ENCODE measurements around the gene PCDHGA7.
"Not testable (repeated sequence)": the region's sequence is repeated elsewhere in the genome, so short reads cannot be mapped to it uniquely, and the experiment has no call there.

Gene PCDHGA7

DNA sequence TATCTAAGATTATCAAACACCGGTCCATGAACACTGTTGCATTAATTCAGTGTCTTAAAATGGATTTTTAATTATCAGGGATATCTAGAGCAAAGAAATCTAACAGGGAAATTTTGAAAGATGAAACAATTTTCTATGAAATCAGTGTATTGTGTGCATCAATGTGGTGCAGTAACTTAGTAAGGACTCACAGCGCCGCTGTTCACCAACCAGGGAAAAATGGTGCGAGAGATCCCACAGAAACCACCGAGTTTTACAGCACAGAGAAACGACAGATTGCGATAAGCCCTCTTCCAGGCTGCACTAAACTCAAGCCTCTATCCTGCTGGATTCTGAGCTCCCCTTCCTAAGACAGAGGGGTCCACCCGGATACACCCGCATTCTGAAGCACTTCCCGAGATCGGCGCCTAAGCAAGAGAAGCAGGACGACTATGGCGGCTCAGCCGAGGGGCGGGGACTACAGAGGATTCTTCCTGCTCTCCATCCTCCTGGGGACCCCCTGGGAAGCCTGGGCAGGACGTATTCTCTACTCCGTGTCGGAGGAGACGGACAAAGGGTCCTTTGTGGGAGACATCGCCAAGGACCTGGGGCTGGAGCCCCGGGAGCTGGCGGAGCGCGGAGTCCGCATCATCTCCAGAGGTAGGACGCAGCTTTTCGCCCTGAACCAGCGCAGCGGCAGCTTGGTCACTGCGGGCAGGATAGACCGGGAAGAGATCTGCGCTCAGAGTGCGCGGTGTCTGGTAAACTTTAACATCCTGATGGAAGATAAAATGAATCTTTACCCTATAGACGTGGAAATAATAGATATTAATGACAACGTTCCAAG, at the start of gene PCDHGA7:
PCDHGA7 (plus strand) TSS at position 274 of the 826 bp plus-strand sequence; CDS start at position 432, 158 bp downstream.
- DNase-seq (ENCODE audit: low read depth): no peak

DNA sequence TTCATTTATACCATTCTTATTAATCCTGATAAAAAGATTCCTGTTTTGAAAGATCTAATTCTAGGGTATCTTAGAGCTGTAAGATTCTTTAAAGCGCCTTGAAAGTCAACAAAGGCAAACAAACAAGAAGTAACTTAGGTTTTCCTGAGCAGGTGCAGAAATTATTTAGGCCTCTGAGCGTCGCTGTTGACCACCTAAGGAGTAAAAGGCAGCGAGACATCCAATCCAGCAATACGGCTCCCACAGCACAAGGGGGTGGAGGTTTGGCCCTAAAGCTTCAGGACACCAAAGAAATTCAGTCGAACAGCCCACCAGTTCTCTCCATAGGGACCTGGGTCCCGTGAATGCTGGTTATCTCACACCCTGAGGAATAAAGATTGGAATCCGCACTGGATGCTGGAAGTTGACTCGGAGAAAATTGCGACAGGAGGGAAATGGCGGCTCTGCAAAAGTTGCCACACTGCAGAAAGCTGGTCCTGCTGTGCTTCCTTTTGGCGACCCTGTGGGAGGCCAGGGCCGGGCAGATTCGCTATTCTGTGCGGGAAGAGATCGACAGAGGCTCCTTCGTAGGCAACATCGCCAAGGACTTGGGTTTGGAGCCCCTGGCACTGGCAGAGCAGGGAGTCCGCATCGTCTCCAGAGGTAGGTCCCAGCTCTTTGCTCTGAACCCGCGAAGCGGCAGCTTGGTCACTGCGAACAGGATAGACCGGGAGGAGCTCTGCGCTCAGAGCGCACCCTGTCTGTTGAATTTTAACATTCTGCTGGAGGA, 43.8 kb upstream of the PCDHGA7 start, which contains the start of gene PCDHGA2:
PCDHGA2 (plus strand) TSS at position 223 of the 769 bp plus-strand sequence.
- no peak for DNase-seq (ENCODE audit: low read depth)

DNA sequence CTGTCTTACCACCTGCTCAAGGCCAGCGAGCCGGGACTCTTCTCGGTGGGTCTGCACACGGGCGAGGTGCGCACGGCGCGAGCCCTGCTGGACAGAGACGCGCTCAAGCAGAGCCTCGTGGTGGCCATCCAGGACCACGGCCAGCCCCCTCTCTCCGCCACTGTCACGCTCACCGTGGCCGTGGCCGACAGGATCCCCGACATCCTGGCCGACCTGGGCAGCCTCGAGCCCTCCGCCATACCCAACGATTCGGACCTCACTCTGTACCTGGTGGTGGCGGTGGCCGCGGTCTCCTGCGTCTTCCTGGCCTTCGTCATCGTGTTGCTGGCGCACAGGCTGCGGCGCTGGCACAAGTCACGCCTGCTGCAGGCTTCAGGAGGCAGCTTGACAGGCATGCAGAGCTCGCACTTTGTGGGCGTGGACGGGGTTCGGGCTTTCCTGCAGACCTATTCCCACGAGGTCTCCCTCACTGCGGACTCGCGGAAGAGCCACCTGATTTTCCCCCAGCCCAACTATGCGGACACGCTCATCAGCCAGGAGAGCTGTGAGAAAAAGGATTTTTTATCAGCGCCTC, 41.7 kb upstream of the PCDHGA7 start:
- DNase-seq (ENCODE audit: low read depth): not testable (repeated sequence)

GRCh38 chr5:141342773-141343172, 39.8 kb upstream of the PCDHGA7 start:
- DNase-seq (ENCODE audit: low read depth): no peak

GRCh38 chr5:141343242-141343952, 39.1 kb upstream of the PCDHGA7 start, which contains the start of gene PCDHGA3:
Gene PCDHGA3 (plus strand): TSS chr5:141343829. CDS start chr5:141344034, 205 bp downstream.
- DNase-seq (ENCODE audit: low read depth): no peak

- no peak for DNase-seq (ENCODE audit: low read depth)
These were observed 38.5 kb upstream of the PCDHGA7 start for GRCh38 chr5:141343953-141344463.

GRCh38 chr5:141345327-141345726, 37.2 kb upstream of the PCDHGA7 start:
- DNase-seq (ENCODE audit: low read depth): no peak

DNA sequence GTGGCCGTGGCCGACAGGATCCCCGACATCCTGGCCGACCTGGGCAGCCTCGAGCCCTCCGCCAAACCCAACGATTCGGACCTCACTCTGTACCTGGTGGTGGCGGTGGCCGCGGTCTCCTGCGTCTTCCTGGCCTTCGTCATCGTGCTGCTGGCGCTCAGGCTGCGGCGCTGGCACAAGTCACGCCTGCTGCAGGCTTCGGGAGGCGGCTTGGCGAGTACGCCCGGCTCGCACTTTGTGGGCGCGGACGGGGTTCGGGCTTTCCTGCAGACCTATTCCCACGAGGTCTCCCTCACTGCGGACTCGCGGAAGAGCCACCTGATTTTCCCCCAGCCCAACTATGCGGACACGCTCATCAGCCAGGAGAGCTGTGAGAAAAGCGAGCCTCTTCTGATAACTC, 36.5 kb upstream of the PCDHGA7 start:
- not testable (repeated sequence) for DNase-seq (ENCODE audit: low read depth)

- DNase-seq (ENCODE audit: low read depth): no peak
These were observed 32.5 kb upstream of the PCDHGA7 start, which contains the start of gene PCDHGB1 for GRCh38 chr5:141349917-141350619. Gene PCDHGB1 (plus strand): TSS chr5:141350099. CDS start chr5:141350261, 162 bp downstream.

- DNase-seq (ENCODE audit: low read depth): no peak
These were observed 31.0 kb upstream of the PCDHGA7 start for GRCh38 chr5:141351591-141351990.

GRCh38 chr5:141354900-141355469, 27.6 kb upstream of the PCDHGA7 start, which contains the start of gene PCDHGA4:
Gene PCDHGA4 (plus strand): TSS chr5:141355021. CDS start chr5:141355108, 87 bp downstream.
- DNase-seq (ENCODE audit: low read depth): no peak

DNA sequence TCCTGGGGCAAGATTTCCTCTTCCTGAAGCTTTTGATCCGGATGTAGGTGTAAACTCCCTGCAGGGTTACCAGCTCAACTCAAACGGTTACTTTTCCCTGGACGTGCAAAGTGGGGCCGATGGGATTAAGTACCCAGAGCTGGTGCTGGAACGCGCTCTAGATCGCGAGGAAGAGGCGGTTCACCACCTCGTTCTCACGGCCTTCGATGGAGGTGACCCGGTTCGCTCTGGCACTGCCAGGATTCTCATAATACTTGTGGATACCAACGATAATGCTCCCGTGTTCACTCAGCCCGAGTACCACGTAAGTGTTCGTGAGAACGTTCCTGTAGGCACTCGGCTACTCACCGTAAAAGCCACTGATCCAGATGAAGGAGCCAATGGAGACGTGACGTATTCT, 26.9 kb upstream of the PCDHGA7 start:
- DNase-seq (ENCODE audit: low read depth): no peak

DNA sequence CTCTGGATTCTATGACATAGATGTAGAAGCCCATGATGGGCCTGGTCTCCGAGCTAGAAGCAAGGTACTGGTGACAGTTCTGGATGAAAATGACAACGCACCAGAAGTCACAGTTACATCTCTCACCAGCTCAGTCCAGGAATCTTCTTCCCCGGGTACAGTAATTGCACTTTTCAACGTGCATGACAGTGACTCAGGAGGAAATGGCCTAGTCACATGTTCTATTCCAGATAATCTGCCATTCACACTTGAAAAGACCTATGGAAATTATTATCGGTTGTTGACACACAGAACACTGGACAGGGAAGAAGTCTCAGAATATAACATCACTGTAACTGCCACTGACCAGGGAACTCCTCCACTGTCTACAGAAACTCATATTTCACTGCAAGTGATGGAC, 26.4 kb upstream of the PCDHGA7 start:
- DNase-seq (ENCODE audit: low read depth): no peak

DNA sequence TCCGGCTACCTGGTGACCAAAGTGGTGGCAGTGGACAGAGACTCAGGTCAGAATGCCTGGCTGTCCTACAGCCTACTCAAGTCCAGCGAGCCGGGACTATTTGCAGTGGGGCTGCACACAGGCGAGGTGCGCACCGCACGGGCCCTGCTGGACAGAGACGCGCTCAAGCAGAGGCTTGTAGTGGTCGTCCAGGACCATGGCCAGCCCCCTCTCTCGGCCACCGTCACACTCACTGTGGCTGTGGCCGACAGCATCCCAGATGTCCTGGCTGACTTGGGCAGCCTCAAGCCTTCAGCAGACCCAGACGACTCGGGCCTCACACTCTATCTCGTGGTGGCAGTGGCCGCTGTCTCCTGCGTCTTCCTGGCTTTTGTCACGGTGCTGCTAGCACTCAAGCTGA, 25.6 kb upstream of the PCDHGA7 start:
- DNase-seq (ENCODE audit: low read depth): no peak

DNA sequence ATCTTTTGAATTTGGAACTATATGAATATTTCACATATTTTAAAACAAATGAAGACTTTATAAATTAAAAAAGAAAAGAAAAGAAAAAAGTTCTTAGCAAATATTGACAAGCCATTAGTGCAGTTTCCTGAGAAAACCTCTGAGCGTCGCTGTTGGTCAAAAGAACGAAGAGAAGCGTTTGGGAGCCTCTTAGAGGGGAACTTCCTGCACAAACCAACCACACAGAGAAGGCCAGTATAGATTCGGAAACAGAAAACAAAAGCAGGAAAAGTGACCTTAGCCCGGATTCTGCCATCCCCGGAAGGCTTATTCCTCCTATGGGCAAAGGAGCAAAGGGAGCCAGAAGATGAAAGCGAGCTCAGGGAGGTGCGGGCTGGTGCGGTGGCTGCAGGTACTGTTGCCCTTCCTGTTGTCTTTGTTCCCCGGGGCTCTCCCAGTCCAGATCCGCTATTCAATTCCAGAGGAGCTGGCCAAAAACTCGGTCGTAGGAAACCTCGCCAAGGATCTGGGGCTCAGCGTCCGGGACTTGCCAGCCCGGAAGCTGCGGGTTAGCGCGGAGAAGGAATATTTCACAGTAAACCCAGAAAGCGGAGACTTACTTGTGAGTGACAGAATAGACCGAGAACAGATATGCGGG, 22.6 kb upstream of the PCDHGA7 start, which contains the start of gene PCDHGB2:
PCDHGB2 (plus strand) TSS at position 205 of the 637 bp plus-strand sequence; CDS start at position 347, 142 bp downstream.
- no peak for DNase-seq (ENCODE audit: low read depth)

- DNase-seq (ENCODE audit: low read depth): no peak
These were observed 21.9 kb upstream of the PCDHGA7 start for GRCh38 chr5:141360685-141361084.

GRCh38 chr5:141362719-141363118, 19.8 kb upstream of the PCDHGA7 start:
- DNase-seq (ENCODE audit: low read depth): no peak

GRCh38 chr5:141363952-141364660, 18.4 kb upstream of the PCDHGA7 start, which contains the start of gene PCDHGA5:
Gene PCDHGA5 (plus strand): TSS chr5:141364162. CDS start chr5:141364331, 169 bp downstream.
- DNase-seq (ENCODE audit: low read depth): no peak

Measured in stimulated activated CD8-positive, alpha-beta memory T cell treated with anti-CD3 and anti-CD28 coated beads, Interleukin-15, amount 100 ng/mL, for 1 hour (primary cell).